HG03139 (cell line): Measurements from ENCODE around the gene GJA1.
"Not testable (repeated sequence)": the region's sequence is repeated elsewhere in the genome, so short reads cannot be mapped to it uniquely, and the experiment has no call there.

Experiments used
- ATAC-seq: cut with Tn5 transposase; IDR thresholded peaks from one replicate; pipeline ENCODE4 v1.9.1; 2021; ENCODE audit not compliant: unreplicated experiment

The GJA1 gene

GRCh38 chr6:121436960-121437850, 1.8 kb downstream of the GJA1 start:
- no peak for ATAC-seq

- ATAC-seq, result no peak
Measured at GRCh38 chr6:121437851-121438651, 2.6 kb downstream of the GJA1 start.

DNA sequence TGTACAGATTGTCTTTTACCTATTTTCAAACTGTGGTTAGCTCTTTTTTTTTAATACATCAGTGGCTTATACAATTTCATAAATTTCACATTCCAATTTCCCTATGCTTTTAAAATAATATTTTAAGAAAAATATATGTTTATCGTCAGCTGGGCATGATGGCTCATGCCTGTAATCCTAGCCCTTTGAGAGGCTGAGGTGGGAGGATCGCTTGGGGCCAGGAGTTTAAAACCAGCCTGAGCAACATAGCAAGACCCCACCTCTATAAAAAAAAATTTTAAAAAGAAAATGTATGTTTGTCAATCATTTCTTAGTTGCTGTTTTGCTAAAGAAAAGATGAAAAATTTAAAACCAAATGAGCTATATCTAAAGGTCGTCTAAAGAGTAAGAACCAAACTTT, 3.4 kb downstream of the GJA1 start:
- no peak for ATAC-seq

- ATAC-seq, result no peak
Measured at GRCh38 chr6:121439475-121439874, 4.0 kb downstream of the GJA1 start.

- ATAC-seq, result no peak
Measured at GRCh38 chr6:121439926-121440325, 4.5 kb downstream of the GJA1 start.

- ATAC-seq, result no peak
Measured at GRCh38 chr6:121441477-121441876, 6.0 kb downstream of the GJA1 start.

DNA sequence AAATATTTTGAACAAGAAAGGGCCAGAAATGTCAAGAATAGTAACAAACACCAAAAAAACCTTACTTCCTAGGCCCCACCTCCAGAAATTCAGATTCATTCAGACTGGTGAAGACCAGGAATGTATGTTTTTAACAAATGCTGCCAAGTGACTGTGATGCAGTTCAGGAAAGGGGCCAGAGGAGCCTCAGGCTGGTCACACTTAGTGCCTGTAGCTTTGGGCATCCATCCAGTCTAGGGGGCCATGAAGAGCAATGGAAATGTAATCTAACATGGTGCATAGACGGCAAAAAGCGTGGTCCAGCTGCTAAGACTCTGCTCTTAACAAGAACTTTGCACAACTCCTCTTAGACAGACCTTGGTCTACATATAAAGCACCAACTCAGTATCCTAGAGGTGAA, 7.1 kb downstream of the GJA1 start:
- no peak for ATAC-seq

GRCh38 chr6:121443971-121444541, 8.6 kb downstream of the GJA1 start:
- no peak for ATAC-seq

DNA sequence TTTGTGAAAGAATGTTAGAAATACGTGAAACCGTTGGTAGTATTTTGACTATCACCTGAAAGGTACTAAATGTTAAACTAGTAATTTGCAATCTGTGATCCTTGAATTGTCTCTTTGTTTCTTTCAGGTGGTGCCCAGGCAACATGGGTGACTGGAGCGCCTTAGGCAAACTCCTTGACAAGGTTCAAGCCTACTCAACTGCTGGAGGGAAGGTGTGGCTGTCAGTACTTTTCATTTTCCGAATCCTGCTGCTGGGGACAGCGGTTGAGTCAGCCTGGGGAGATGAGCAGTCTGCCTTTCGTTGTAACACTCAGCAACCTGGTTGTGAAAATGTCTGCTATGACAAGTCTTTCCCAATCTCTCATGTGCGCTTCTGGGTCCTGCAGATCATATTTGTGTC, 11.3 kb downstream of the GJA1 start:
- ATAC-seq, result not testable (repeated sequence)

DNA sequence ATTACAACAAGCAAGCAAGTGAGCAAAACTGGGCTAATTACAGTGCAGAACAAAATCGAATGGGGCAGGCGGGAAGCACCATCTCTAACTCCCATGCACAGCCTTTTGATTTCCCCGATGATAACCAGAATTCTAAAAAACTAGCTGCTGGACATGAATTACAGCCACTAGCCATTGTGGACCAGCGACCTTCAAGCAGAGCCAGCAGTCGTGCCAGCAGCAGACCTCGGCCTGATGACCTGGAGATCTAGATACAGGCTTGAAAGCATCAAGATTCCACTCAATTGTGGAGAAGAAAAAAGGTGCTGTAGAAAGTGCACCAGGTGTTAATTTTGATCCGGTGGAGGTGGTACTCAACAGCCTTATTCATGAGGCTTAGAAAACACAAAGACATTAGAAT, 12.3 kb downstream of the GJA1 start:
- ATAC-seq, result not testable (repeated sequence)

DNA sequence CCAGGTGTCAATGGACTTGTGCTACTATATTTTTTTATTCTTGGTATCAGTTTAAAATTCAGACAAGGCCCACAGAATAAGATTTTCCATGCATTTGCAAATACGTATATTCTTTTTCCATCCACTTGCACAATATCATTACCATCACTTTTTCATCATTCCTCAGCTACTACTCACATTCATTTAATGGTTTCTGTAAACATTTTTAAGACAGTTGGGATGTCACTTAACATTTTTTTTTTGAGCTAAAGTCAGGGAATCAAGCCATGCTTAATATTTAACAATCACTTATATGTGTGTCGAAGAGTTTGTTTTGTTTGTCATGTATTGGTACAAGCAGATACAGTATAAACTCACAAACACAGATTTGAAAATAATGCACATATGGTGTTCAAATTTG, 13.1 kb downstream of the GJA1 start:
- ATAC-seq, result not testable (repeated sequence)

DNA sequence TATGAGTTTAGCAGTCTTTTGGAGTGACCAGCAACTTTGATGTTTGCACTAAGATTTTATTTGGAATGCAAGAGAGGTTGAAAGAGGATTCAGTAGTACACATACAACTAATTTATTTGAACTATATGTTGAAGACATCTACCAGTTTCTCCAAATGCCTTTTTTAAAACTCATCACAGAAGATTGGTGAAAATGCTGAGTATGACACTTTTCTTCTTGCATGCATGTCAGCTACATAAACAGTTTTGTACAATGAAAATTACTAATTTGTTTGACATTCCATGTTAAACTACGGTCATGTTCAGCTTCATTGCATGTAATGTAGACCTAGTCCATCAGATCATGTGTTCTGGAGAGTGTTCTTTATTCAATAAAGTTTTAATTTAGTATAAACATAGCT, 13.9 kb downstream of the GJA1 start:
- no peak for ATAC-seq

DNA sequence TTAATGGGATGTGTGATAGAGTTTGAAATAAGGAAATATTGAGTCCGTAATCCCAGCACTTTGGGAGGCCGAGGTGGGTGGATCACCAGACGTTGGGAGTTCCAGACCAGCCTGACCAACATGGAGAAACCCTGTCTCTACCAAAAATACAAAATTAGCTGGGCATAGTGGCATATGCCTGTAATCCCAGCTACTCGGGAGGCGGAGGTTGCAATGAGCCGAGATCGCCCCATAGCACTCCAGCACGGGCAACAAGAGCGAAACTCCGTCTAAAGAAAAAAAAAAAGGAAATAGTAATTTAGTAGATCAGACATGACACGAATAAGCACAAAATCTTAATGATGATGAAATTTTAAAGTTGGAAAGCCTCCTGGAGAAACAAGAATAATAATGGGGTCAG, 14.8 kb downstream of the GJA1 start:
- no peak for ATAC-seq

GRCh38 chr6:121451250-121451649, 15.8 kb downstream of the GJA1 start:
- no peak for ATAC-seq

GRCh38 chr6:121453191-121453590, 17.7 kb downstream of the GJA1 start:
- ATAC-seq, result no peak

- ATAC-seq, result no peak
Measured at GRCh38 chr6:121460170-121460569, 24.7 kb downstream of the GJA1 start.

GRCh38 chr6:121463087-121463486, 27.6 kb downstream of the GJA1 start:
- ATAC-seq, result no peak

DNA sequence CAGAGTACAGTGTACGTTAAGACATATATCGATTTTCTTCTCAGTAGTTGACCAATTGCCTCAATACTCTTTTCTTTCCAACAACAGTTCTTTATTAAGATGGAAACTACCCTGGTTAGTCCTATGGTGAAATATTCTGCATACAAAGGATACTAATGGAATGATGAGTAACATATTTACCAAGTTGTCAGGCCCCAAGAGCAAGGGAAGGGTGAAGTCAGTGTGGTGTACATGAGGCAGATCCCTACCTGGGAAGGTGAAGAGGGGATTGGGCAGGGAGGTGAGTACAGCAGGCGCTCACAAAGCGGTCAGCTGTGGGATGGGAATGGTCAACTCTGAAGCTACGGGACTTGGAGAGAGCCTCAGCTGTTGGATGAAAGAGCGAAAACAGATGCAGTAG, 29.7 kb downstream of the GJA1 start:
- ATAC-seq, result no peak

DNA sequence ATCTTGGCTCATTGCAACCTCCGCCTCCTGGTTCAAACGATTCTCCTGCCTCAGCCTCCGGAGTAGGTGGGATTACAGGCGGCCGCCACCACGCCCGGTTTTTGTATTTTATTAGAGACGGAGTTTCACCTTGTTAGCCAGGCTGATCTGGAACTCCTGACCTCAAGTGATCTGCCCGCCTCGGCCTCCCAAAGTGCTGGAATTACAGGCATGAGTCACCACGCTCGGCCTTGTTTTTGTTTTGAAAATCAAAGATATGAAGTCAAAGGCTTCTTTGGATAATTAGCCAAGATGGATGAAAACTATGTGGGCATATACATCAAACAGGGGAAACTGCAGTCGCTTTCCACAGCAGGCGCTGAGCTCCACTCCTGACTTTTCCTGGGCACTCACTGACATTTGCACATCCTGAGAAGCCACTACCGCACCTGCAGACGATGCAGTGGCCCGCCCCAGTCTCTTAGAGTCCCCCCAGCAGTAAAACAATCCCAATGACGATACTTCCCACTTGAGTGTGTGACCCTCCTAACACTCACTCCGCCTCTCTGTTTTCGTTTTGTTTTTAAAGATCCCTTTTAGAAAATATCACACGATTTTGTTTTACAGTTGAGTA, 44.1 kb downstream of the GJA1 start:
- ATAC-seq, result no peak

- no peak for ATAC-seq
Measured at GRCh38 chr6:121480099-121480713, 44.8 kb downstream of the GJA1 start.
